Endothelial cell of umbilical vein (primary cell): ENCODE data around the gene RSBN1. TPM values are rescaled to one million over a fixed set of nuclear protein-coding genes. Genes with fewer than 3 reads are reported as not detected.

Experiments used
- BruUV-seq: library from RNA; stranded (reverse); fragments of 400-500 nt; replicated peaks from 2 replicates; lab custom pipeline; 2021; lab: Mats Ljungman, UMichigan
- CTCF ChIA-PET: fragments of 300-600, 350-600 bp; sonication (Branson Sonifier 250); formaldehyde crosslinking; loops from one replicate; lab custom pipeline; 2021; ENCODE audit warnings: antibody characterized with exemption, inconsistent platforms; lab: Charles Lee
- POLR2A ChIA-PET: fragments of 300-600, 350-600 bp; sonication (Branson Sonifier 250); formaldehyde crosslinking; loops from one replicate; lab custom pipeline; 2021; ENCODE audit warnings: antibody characterized with exemption, inconsistent platforms; lab: Charles Lee
- DNase-seq: peaks from one replicate; pipeline ENCODE4 v3.0.0-alpha.2; 2011; ENCODE audit warnings: low read depth, low spot score
- FAIRE-seq: peaks from 2 replicates; lab custom pipeline; 2011; peaks lifted over from hg19 to GRCh38; lab: Jason Lieb, UNC
- H2AFZ ChIP-seq: 2 replicates; pipeline ENCODE4 v1.6.0; 2012; ENCODE audit warnings: low read depth, low read length, control low read depth, inconsistent platforms
- H3K27ac ChIP-seq: 2 replicates; pipeline ENCODE4 v1.5.1; 2011; ENCODE audit warnings: low read depth, mild to moderate bottlenecking, control low read depth, low read length, moderate library complexity; ENCODE audit not compliant: insufficient read depth
- H3K27me3 ChIP-seq, 2 experiments: 2 replicates each; pipeline versions ENCODE4 v1.6.0 to v1.6.1; 2011; ENCODE audit warnings: low read length in 2 of 2, mixed read lengths in 1 of 2; ENCODE audit not compliant: control insufficient read depth in 2 of 2, insufficient read depth in 2 of 2
- H3K36me3 ChIP-seq, 2 experiments: 2 replicates in 1 of 2; 3 replicates in 1 of 2; pipeline ENCODE4 v1.5.1; 2011; ENCODE audit warnings: low read length in 2 of 2, mild to moderate bottlenecking in 1 of 2, moderate library complexity in 1 of 2; ENCODE audit not compliant: control insufficient read depth in 2 of 2, insufficient read depth in 2 of 2; ENCODE audit errors: extremely low read depth in 1 of 2
- H3K4me1 ChIP-seq: 3 replicates; pipeline ENCODE4 v1.5.1; 2011; ENCODE audit warnings: mild to moderate bottlenecking, low read length; ENCODE audit not compliant: control insufficient read depth, insufficient read depth; ENCODE audit errors: extremely low read depth
- H3K4me2 ChIP-seq: 2 replicates; pipeline ENCODE4 v1.6.1; 2011; ENCODE audit warnings: low read length, control low read depth, mixed read lengths; ENCODE audit not compliant: insufficient read depth
- H3K4me3 ChIP-seq, 3 experiments: fragments of 200-600 bp in 1 of 3; sonication (generic), shearing (Covaris generic) in 1 of 3; replicated peaks in 1 of 3; 2 replicates each; pipeline ENCODE4 v1.5.1; 2011 to 2016; ENCODE audit warnings: control low read depth in 3 of 3, low read length in 3 of 3, mild to moderate bottlenecking in 2 of 3, inconsistent platforms in 1 of 3, low read depth in 1 of 3, moderate library complexity in 1 of 3; ENCODE audit not compliant: insufficient read depth in 1 of 3
- H3K79me2 ChIP-seq: 2 replicates; pipeline ENCODE4 v1.6.0; 2012; ENCODE audit warnings: low read length, inconsistent platforms; ENCODE audit not compliant: control insufficient read depth, insufficient read depth
- H3K9ac ChIP-seq: replicated peaks from 2 replicates; pipeline ENCODE3; 2011; ENCODE audit warnings: low read length, control low read depth; ENCODE audit not compliant: insufficient read depth; ENCODE audit errors: extremely low read depth
- H3K9me1 ChIP-seq: replicated peaks from 3 replicates; pipeline ENCODE4 v1.6.0; 2011; ENCODE audit warnings: mild to moderate bottlenecking, low read length; ENCODE audit not compliant: control insufficient read depth, insufficient read depth; ENCODE audit errors: extremely low read depth
- H3K9me3 ChIP-seq: replicated peaks from 2 replicates; pipeline ENCODE4 v1.5.1; 2012; ENCODE audit warnings: low read length, inconsistent platforms; ENCODE audit not compliant: control insufficient read depth, insufficient read depth
- H4K20me1 ChIP-seq: replicated peaks from 2 replicates; pipeline ENCODE3; 2011; ENCODE audit warnings: mild to moderate bottlenecking, low read length; ENCODE audit not compliant: control insufficient read depth, insufficient read depth; ENCODE audit errors: extremely low read depth
- EZH2 ChIP-seq: IDR thresholded peaks from 2 replicates; pipeline ENCODE4 v1.6.1; 2012; ENCODE audit warnings: borderline replicate concordance, low read depth, mild to moderate bottlenecking, moderate library complexity, low read length, inconsistent platforms; ENCODE audit not compliant: severe bottlenecking
- FOS ChIP-seq: IDR thresholded peaks from 2 replicates; pipeline ENCODE4 v1.6.1; 2011; ENCODE audit warnings: mild to moderate bottlenecking, low read length, moderate library complexity, borderline replicate concordance; ENCODE audit not compliant: insufficient read depth
- GATA2 ChIP-seq: IDR thresholded peaks from 2 replicates; pipeline ENCODE4 v1.7.0; 2011; ENCODE audit warnings: low read depth, mild to moderate bottlenecking, moderate library complexity, mixed read lengths, low read length; ENCODE audit not compliant: insufficient read length, insufficient read depth
- POLR2A ChIP-seq: IDR thresholded peaks from 2 replicates; pipeline ENCODE4 v1.6.1; 2012; ENCODE audit warnings: low read depth, mild to moderate bottlenecking, control low read depth, low read length
- POLR2AphosphoS5 ChIP-seq: IDR thresholded peaks from 2 replicates; pipeline ENCODE4 v1.6.1; 2012; ENCODE audit warnings: low read depth, mild to moderate bottlenecking, control low read depth, low read length, moderate library complexity; ENCODE audit not compliant: insufficient read depth
- dilution Hi-C: fragments of 300-500 bp; cut with MboI; formaldehyde crosslinking; loops from one replicate; pipeline ENCODE4 v1.15.0; 2019; ENCODE audit warnings: low sequenced_read_pairs; ENCODE audit not compliant: extremely low pct_ligation_motif_present
- intact Hi-C: fragments of 100-400 bp; cut with micrococcal nuclease; formaldehyde crosslinking; loops from one replicate; pipeline ENCODE4 v1.10.0; 2022
- polyA plus RNA-seq, 4 experiments: library from polyadenylated mRNA; depleted of rRNA in 3 of 4; stranded (reverse) in 3 of 4; unstranded in 1 of 4; fragments of >200 nt; gene quantifications; 2 replicates each; pipeline versions ENCODE4 v1.2.1 to v1.2.3, GENCODE V29; 2011 to 2012; ENCODE audit warnings: missing spikeins in 1 of 4
- total RNA-seq: library from RNA; stranded (reverse); gene quantifications from 2 replicates; pipeline ENCODE4 v1.2.3, GENCODE V29; 2021
- TF ChIP-seq, protein P1 (sequence below), 2 donors: IDR thresholded peaks; 1 replicate in 1 of 2; 2 replicates in 1 of 2; pipeline ENCODE4 v1.5.1; 2011; ENCODE audit warnings: low read length in 2 of 2, mild to moderate bottlenecking in 2 of 2, moderate library complexity in 2 of 2, control low read depth in 1 of 2, inconsistent platforms in 1 of 2, low read depth in 1 of 2; ENCODE audit not compliant: insufficient read depth in 1 of 2; ENCODE audit errors: extremely low read depth in 1 of 2

The RSBN1 gene
- total and polyA plus RNA-seq, 2 donors (not counting 3 experiments of a cell fraction or from before 2014, with no cell fraction given): 4.0 to 13.4 TPM

DNA sequence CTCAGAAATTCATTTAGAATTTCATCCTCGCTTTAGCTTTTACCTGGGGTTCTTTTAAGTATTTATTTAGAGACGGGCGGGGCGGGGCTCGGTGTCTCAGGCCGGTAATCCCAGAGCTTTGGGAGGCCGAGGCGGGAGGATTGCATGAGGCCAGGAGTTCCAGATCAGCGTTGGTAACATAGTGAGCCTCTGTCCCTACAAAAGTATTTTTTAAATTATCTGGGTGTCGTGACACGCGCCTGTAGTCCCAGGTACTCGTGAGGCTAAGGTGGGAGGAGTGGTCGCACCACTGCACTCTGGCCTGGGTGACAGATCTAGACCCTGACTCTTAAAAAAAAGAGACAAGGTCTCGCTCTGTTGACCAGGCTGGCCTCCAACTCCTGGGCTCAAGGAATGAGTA is 942 bp upstream of the RSBN1 start:
- H3K9ac ChIP-seq: no peak overlapping the region
- DNase-seq (no peak), FAIRE-seq (no peak)
- H4K20me1 ChIP-seq: no peaks in the 10 kb centered on the region
- peaks cover 35% of the 10 kb centered on the region for H3K79me2 ChIP-seq
- no TSS peak for BruUV-seq
- no peaks in the 10 kb centered on the region for H3K36me3 ChIP-seq
- POLR2A ChIA-PET: no interaction called here
- H3K9me3 ChIP-seq: no peaks in the 10 kb centered on the region
- no peaks in the 10 kb centered on the region for H3K27me3 ChIP-seq
- no peak overlapping the region for H3K27ac ChIP-seq
- CTCF ChIA-PET: no interaction called here
- peaks cover 26% of the 10 kb centered on the region for H3K4me1 ChIP-seq
- intact Hi-C loops (loop anchor here (2.0 to 5.0 kb wide), 4 partner anchors 422 to 1096 kb away; partner anchors contain the start of genes MAGI3, PPM1J and TRIM33), dilution Hi-C loops (no loop called here)
- no peak overlapping the region for H2AFZ ChIP-seq
- no peak overlapping the region for H3K4me3 ChIP-seq
- no peak overlapping the region for H3K4me2 ChIP-seq
- no peaks in the 10 kb centered on the region for H3K9me1 ChIP-seq
- TF ChIP-seq GATA2: no peak

DNA sequence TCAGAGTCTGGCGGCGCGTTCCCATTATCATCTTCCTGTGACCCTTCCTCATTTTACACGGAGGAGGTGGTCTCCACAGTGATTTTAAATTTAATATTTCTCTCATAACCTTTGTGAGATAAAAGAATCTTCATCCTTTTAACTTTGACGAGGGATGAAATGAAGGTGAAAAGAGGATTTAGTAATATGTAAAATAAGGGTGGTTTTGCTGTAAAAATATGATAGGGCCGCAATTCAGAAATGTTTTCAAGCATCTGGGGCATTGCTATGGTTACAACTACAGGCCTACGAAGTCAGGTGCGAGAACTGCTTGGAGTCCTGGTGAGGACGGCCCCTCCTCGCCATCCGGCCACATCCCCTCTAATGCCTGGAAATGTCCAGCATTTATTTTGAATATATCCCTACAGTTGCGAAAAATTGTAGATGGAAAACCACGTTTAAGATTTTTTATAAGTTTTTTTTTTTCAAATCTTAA is 422 bp upstream of the RSBN1 start:
- Histone ChIP-seq H3K4me1 (peaks cover 26% of the 10 kb centered on the region), H3K79me2 (peaks cover 40% of the 10 kb centered on the region), H3K27ac (peak overlapping the region; percentile 81), H3K9ac (peak overlapping the region; percentile 85), H3K9me3 (no peaks in the 10 kb centered on the region), H3K9me1 (no peaks in the 10 kb centered on the region), H3K4me2 (peak overlapping the region; percentile 92), H3K27me3 (no peaks in the 10 kb centered on the region), H3K36me3 (no peaks in the 10 kb centered on the region), H3K4me3 (peak overlapping the region; percentile 33 to 72 (median 36)), H2AFZ (peak overlapping the region; percentile 14), H4K20me1 (no peaks in the 10 kb centered on the region)
- FAIRE-seq (no peak), DNase-seq (no peak)
- intact Hi-C loops: loop anchor here (1.0 to 5.0 kb wide), 7 partner anchors 53 to 1095 kb away; partner anchors contain the start of genes DCLRE1B, HIPK1, MAGI3 and PHTF1
- CTCF ChIA-PET: interaction anchor here (0.6 to 1.4 kb wide), 4 partner anchors 20 to 740 kb away, joined by 3 to 6 read pairs (median 4); partner anchors contain the start of genes HIPK1 and LRIG2
- TSS peak; percentile 98 for BruUV-seq
- TF ChIP-seq FOS: no peak
- TF ChIP-seq POLR2A: no peak
- no peak for TF ChIP-seq GATA2
- TF ChIP-seq, protein P1, sequence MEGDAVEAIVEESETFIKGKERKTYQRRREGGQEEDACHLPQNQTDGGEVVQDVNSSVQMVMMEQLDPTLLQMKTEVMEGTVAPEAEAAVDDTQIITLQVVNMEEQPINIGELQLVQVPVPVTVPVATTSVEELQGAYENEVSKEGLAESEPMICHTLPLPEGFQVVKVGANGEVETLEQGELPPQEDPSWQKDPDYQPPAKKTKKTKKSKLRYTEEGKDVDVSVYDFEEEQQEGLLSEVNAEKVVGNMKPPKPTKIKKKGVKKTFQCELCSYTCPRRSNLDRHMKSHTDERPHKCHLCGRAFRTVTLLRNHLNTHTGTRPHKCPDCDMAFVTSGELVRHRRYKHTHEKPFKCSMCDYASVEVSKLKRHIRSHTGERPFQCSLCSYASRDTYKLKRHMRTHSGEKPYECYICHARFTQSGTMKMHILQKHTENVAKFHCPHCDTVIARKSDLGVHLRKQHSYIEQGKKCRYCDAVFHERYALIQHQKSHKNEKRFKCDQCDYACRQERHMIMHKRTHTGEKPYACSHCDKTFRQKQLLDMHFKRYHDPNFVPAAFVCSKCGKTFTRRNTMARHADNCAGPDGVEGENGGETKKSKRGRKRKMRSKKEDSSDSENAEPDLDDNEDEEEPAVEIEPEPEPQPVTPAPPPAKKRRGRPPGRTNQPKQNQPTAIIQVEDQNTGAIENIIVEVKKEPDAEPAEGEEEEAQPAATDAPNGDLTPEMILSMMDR (IDR thresholded peaks at IDR 0.05; ENCODE audit: extremely low read depth in 1 of 2, insufficient read depth in 1 of 2, low read depth in 1 of 2, low read length in 2 of 2): no peak
- TF ChIP-seq POLR2AphosphoS5: no peak
- no peak for TF ChIP-seq EZH2
- dilution Hi-C loops: no loop called here
- POLR2A ChIA-PET: interaction anchor here (1.0 to 2.0 kb wide), 3 partner anchors 53 to 118 kb away, joined by 3 to 7 read pairs (median 5); partner anchors contain the start of genes AP4B1 and DCLRE1B
